Measurements from ENCODE around the gene ZNF653. TPM values are rescaled to one million over a fixed set of nuclear protein-coding genes. Genes with fewer than 3 reads are reported as not detected.

ZNF653 gene
- total and polyA plus RNA-seq, 2 of the 8 experiments (the other 6 are each of a cell fraction or from before 2014, with no cell fraction given): 7.0 to 7.9 TPM

- H2BK15ac ChIP-seq (ENCODE audit: low read length): no peak overlapping the region
- no peak for FAIRE-seq
- H3K79me2 ChIP-seq (ENCODE audit: control insufficient read depth in 1 of 2, insufficient read depth in 2 of 2, low read length in 2 of 2): no peaks in the 10 kb centered on the region
- H3K4me2 ChIP-seq (ENCODE audit: insufficient read depth in 1 of 2, low read depth in 2 of 2, low read length in 2 of 2): no peak overlapping the region
- 100% methylated on average over 4 of the region's 13 CpGs; no CpG with 5 or more reads in 1 of the 2 experiments for WGBS, 2 experiments (ENCODE audit: extremely low coverage in 1 of 2, insufficient coverage in 1 of 2, insufficient read length in 1 of 2, insufficient replicate concordance in 2 of 2, low coverage in 1 of 2, low lambda C conversion rate in 2 of 2, missing lambda C conversion rate in 1 of 2)
- no peak overlapping the region for H2BK5ac ChIP-seq (ENCODE audit: low read depth, low read length)
- no peaks in the 10 kb centered on the region for H3K27me3 ChIP-seq (replicated peaks in 1 of 4; ENCODE audit: control insufficient read depth in 3 of 4, extremely low read depth in 1 of 4, insufficient read depth in 3 of 4, low read length in 3 of 4)
- H3K18ac ChIP-seq (ENCODE audit: extremely low read depth, low read length): no peak overlapping the region
- H4K5ac ChIP-seq (ENCODE audit: insufficient read length, low read depth, low read length): no peak overlapping the region
- no peak overlapping the region for H3K23ac ChIP-seq (ENCODE audit: insufficient read length)
- no peak overlapping the region for H2BK120ac ChIP-seq (replicated peaks; ENCODE audit: low read depth, low read length)
- no peaks in the 10 kb centered on the region for H3K9me3 ChIP-seq (ENCODE audit: insufficient read depth in 2 of 2, low read depth in 1 of 2, low read length in 1 of 2)
- no peak overlapping the region for H2AK5ac ChIP-seq (ENCODE audit: low read depth, low read length)
- no peak overlapping the region for H3K56ac ChIP-seq (replicated peaks; ENCODE audit: insufficient read length, low read depth, low read length)
- H3K23me2 ChIP-seq (ENCODE audit: low read depth, low read length): no peaks in the 10 kb centered on the region
- no peak overlapping the region for H3K9ac ChIP-seq (replicated peaks in 1 of 4; ENCODE audit: extremely low read depth in 1 of 4, low read depth in 3 of 4, low read length in 3 of 4)
- no peak overlapping the region for H3K4me3 ChIP-seq (ENCODE audit: extremely low read depth in 1 of 4, insufficient read depth in 2 of 4, low read depth in 3 of 4, low read length in 4 of 4)
- no peak overlapping the region for H2AFZ ChIP-seq (ENCODE audit: low read length)
- no peak overlapping the region for H4K91ac ChIP-seq (replicated peaks; ENCODE audit: insufficient read length, low read length)
- ChIA-PET POLR2A (ENCODE audit: partially characterized antibody) (interaction anchor here (1.0 to 3.3 kb wide), 7 partner anchors 11 to 173 kb away, joined by 3 to 14 read pairs (median 3); partner anchors contain the start of genes EPOR and SWSAP1), CTCF (ENCODE audit: partially characterized antibody) (interaction anchor here (0.7 to 3.0 kb wide), 10 partner anchors 8 to 154 kb away, joined by 3 to 18 read pairs (median 4); partner anchors contain the start of gene SWSAP1)
- H3K14ac ChIP-seq (ENCODE audit: insufficient read length): no peak overlapping the region
- H2BK12ac ChIP-seq (ENCODE audit: low read depth, low read length): no peak overlapping the region
- H4K20me1 ChIP-seq (replicated peaks in 1 of 2; ENCODE audit: control insufficient read depth in 1 of 2, insufficient read depth in 2 of 2, low read length in 2 of 2): peaks cover 7 to 20% of the 10 kb centered on the region in 2 experiments
- no peak overlapping the region for H2BK20ac ChIP-seq (ENCODE audit: low read length)
- DNase-seq (ENCODE audit: low read depth in 1 of 2, low spot score in 2 of 2): no peak
- no peaks in the 10 kb centered on the region for H3K79me1 ChIP-seq (ENCODE audit: low read depth, low read length)
- peaks cover 11 to 42% (median 34%) of the 10 kb centered on the region in 4 experiments; a peak in 7 of 8 replicates for H3K36me3 ChIP-seq (ENCODE audit: control insufficient read depth in 2 of 4, insufficient read depth in 4 of 4, low read length in 3 of 4)
- H4K8ac ChIP-seq (ENCODE audit: extremely low read depth, insufficient read depth, low read length): no peak overlapping the region
- H3K4me1 ChIP-seq (replicated peaks in 1 of 4; ENCODE audit: control insufficient read depth in 3 of 4, insufficient read depth in 4 of 4, low read length in 3 of 4): peaks cover 2 to 9% (median 6%) of the 10 kb centered on the region in 4 experiments; a peak in 6 of 7 replicates
- no peak overlapping the region for H3K27ac ChIP-seq (ENCODE audit: low read depth, low read length)
- no peak overlapping the region for H3K4ac ChIP-seq (replicated peaks; ENCODE audit: insufficient read length, low read depth, low read length)
- no peak for TF ChIP-seq TBP (IDR thresholded peaks at IDR 0.05; ENCODE audit: low read depth, low read length)
- TF ChIP-seq PHF8 (conservative IDR thresholded peaks at IDR 0.05; ENCODE audit: low read depth, low read length): no peak
- no peak for TF ChIP-seq BCL11A (IDR thresholded peaks at IDR 0.05; ENCODE audit: low read depth in 2 of 2, low read length in 2 of 2)
- no peak for TF ChIP-seq CTBP2 (IDR thresholded peaks at IDR 0.05; ENCODE audit: borderline replicate concordance, insufficient read depth, insufficient read length, low read length)
- TF ChIP-seq POLR2A (IDR thresholded peaks at IDR 0.05; ENCODE audit: control extremely low read depth in 1 of 2, low read depth in 2 of 2, low read length in 2 of 2): no peak
- TF ChIP-seq CHD2 (IDR thresholded peaks at IDR 0.05; ENCODE audit: low read length): no peak
- no peak for TF ChIP-seq BRCA1 (IDR thresholded peaks at IDR 0.05; ENCODE audit: low read depth, low read length)
- TF ChIP-seq EP300 (IDR thresholded peaks at IDR 0.05; ENCODE audit: borderline replicate concordance in 1 of 2, low read depth in 2 of 2, low read length in 2 of 2): no peak
- no peak for TF ChIP-seq SIRT6 (IDR thresholded peaks at IDR 0.05; ENCODE audit: low read length)
- no peak for TF ChIP-seq MAX (IDR thresholded peaks at IDR 0.05)
- no peak for TF ChIP-seq RBBP5 (IDR thresholded peaks at IDR 0.05; ENCODE audit: borderline replicate concordance, low read depth, low read length)
- no peak for TF ChIP-seq CHD1 (IDR thresholded peaks at IDR 0.05; ENCODE audit: low read depth, low read length)
- no peak for TF ChIP-seq GTF2F1 (IDR thresholded peaks at IDR 0.05; ENCODE audit: borderline replicate concordance, low read depth, low read length)
- no peak for TF ChIP-seq CBX8 (IDR thresholded peaks at IDR 0.05; ENCODE audit: borderline replicate concordance, low read depth, low read length)
- no peak for TF ChIP-seq NRF1 (IDR thresholded peaks at IDR 0.05; ENCODE audit: low read depth, low read length)
Observed at GRCh38 chr19:11448410-11448809, 57.2 kb downstream of the ZNF653 start.
